ENCODE results near the gene RHEB.

Gene RHEB

GRCh38 chr7:151501676-151502075, 18.0 kb downstream of the RHEB start:
- no peak for DNase-seq

GRCh38 chr7:151498495-151498894, 21.2 kb downstream of the RHEB start:
- no peak for DNase-seq

- no peak for DNase-seq
Measured at GRCh38 chr7:151497306-151497871, 22.3 kb downstream of the RHEB start.

- DNase-seq: no peak
Measured at GRCh38 chr7:151495360-151495759, 24.3 kb downstream of the RHEB start.

- DNase-seq: no peak
Measured at GRCh38 chr7:151494298-151495284, 25.1 kb downstream of the RHEB start.

- no peak for DNase-seq
Measured at GRCh38 chr7:151493083-151493482, 26.6 kb downstream of the RHEB start.

- peak; percentile 25 for DNase-seq
Measured at GRCh38 chr7:151491859-151492258, 27.8 kb downstream of the RHEB start.

GRCh38 chr7:151490456-151491105, 29.1 kb downstream of the RHEB start:
- no peak for DNase-seq

- no peak for DNase-seq
Measured at GRCh38 chr7:151489498-151489897, 30.2 kb downstream of the RHEB start.

GRCh38 chr7:151488096-151488495, 31.6 kb downstream of the RHEB start:
- DNase-seq: no peak

GRCh38 chr7:151487228-151487627, 32.5 kb downstream of the RHEB start:
- no peak for DNase-seq

- no peak for DNase-seq
Measured at GRCh38 chr7:151486074-151486473, 33.6 kb downstream of the RHEB start.

- DNase-seq: no peak
Measured at GRCh38 chr7:151484971-151485707, 34.6 kb downstream of the RHEB start.

- no peak for DNase-seq
Measured at GRCh38 chr7:151483711-151483983, 36.0 kb downstream of the RHEB start.

- no peak for DNase-seq
Measured at GRCh38 chr7:151482883-151483710, 36.6 kb downstream of the RHEB start.

GRCh38 chr7:151481650-151482505, 37.8 kb downstream of the RHEB start:
- no peak for DNase-seq

GRCh38 chr7:151477867-151478266, 41.8 kb downstream of the RHEB start:
- no peak for DNase-seq

GRCh38 chr7:151472644-151473380, 46.9 kb downstream of the RHEB start:
- DNase-seq: no peak

- no peak for DNase-seq
Measured at GRCh38 chr7:151470711-151471110, 49.0 kb downstream of the RHEB start.

- DNase-seq: peak; percentile 22
Measured at GRCh38 chr7:151469281-151469680, 50.4 kb downstream of the RHEB start.

Measured in hematopoietic multipotent progenitor cell treated with erythropoietin and hydrocortisone succinate and interleukin-3 and kit ligand, for 6 days (in vitro differentiated cells).